ENCODE measurements around the gene PLXNC1.

- TF ChIP-seq CTCF (conservative IDR thresholded peaks at IDR 0.05) (no peak), ZFX (IDR thresholded peaks at IDR 0.05) (no peak)
Measured at GRCh38 chr12:94114166-94114565, 34.2 kb upstream of the PLXNC1 start.
